ENCODE results near the gene TYW5. TPM values are rescaled to one million over a fixed set of nuclear protein-coding genes. Genes with fewer than 3 reads are reported as not detected.

Gene TYW5
- total and polyA plus RNA-seq, 2 experiments from 2014 or later = 5.0 to 14.6 TPM

DNA sequence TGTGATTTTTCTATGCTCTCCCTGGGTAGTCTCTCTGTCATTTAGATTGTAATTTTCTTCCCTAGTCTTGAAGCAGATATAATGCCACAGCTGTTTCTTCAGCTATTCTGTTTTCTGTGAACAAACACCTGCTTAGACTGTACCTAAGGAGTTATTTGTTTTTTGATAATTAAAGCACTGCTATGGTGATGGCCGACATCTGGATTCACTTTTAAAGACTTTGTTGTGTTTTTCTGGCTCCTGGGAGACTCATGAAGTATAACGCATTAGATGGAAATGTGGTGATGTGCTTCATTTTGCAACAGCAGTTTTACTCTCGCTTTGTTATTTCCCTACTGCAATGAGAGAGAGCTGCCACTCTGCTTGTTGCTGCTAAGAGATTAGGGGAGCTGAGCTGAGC lies 59.9 kb downstream of the TYW5 start:
- Histone ChIP-seq H2AFZ (no peak overlapping the region), H3K27ac (no peak overlapping the region), H3K27me3 (no peaks in the 10 kb centered on the region), H3K9me2 (replicated peaks; ENCODE audit: insufficient read depth) (no peaks in the 10 kb centered on the region), H3K4me3 (no peak overlapping the region), H3K4me1 (ENCODE audit: insufficient read depth) (no peaks in the 10 kb centered on the region), H4K20me1 (ENCODE audit: insufficient read depth, poor library complexity, severe bottlenecking) (no peaks in the 10 kb centered on the region), H3K36me3 (replicated peaks; ENCODE audit: insufficient read depth, low read depth) (no peaks in the 10 kb centered on the region), H3K9me3 (ENCODE audit: low read depth) (no peaks in the 10 kb centered on the region), H3K79me2 (no peaks in the 10 kb centered on the region), H3K4me2 (no peak overlapping the region)
- TF ChIP-seq EZH2phosphoT487 (IDR thresholded peaks at IDR 0.05; ENCODE audit: low read depth, severe bottlenecking, unreplicated experiment) (no peak), EZH2 (IDR thresholded peaks at IDR 0.05; ENCODE audit: borderline replicate concordance) (no peak), CTCF (IDR thresholded peaks at IDR 0.05; ENCODE audit: poor library complexity) (no peak)
- no peak for DNase-seq (ENCODE audit: low spot score)
- 63% methylated on average over 3 of the region's 3 CpGs for WGBS (ENCODE audit: low lambda C conversion rate, missing lambda C conversion rate)

DNA sequence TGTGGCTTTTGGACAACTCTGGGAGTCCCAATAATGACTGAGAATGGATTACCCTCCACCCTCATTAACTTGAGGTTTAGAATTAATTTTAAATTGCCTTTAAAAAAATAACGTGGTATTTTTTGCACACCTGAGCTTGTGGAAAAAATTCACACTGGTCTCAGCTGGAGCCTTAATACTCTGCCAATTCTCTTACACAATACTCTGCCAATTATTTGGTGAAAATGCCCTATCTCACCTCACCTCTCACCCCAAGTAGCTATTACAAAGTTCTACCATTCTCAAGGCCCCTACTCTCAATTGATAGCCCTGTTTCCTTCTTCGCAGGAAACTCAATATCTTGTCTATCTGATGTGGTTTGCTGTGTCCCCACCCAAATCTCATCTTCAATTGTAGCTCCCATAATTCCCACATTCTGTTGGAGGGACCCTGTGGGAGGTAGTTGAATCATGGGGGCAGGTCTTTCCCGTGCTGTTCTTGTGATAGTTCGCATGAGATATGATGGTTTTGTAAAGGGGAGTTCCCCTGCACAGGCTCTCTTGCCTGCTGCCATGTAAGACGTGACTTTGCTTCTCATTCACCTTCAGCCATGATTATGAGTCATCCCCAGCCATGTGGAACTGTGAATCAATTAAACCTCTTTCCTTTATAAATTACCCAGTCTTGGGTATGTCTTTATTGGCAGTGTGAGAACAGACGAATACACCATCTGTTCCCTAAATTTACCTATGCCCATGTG lies 71.6 kb downstream of the TYW5 start:
- H3K36me3 ChIP-seq (replicated peaks; ENCODE audit: insufficient read depth, low read depth) = no peaks in the 10 kb centered on the region
- no peak overlapping the region for H3K4me2 ChIP-seq
- TF ChIP-seq CTCF (IDR thresholded peaks at IDR 0.05; ENCODE audit: poor library complexity) (no peak), EZH2phosphoT487 (IDR thresholded peaks at IDR 0.05; ENCODE audit: low read depth, severe bottlenecking, unreplicated experiment) (no peak), EZH2 (IDR thresholded peaks at IDR 0.05; ENCODE audit: borderline replicate concordance) (no peak)
- no peak for DNase-seq (ENCODE audit: low spot score)
- no peaks in the 10 kb centered on the region for H3K9me2 ChIP-seq (replicated peaks; ENCODE audit: insufficient read depth)
- H2AFZ ChIP-seq = no peak overlapping the region
- no peaks in the 10 kb centered on the region for H3K9me3 ChIP-seq (ENCODE audit: low read depth)
- no peaks in the 10 kb centered on the region for H4K20me1 ChIP-seq (ENCODE audit: insufficient read depth, poor library complexity, severe bottlenecking)
- H3K27me3 ChIP-seq = no peaks in the 10 kb centered on the region
- H3K79me2 ChIP-seq = no peaks in the 10 kb centered on the region
- no peak overlapping the region for H3K4me3 ChIP-seq
- no peak overlapping the region for H3K27ac ChIP-seq
- H3K4me1 ChIP-seq (ENCODE audit: insufficient read depth) = no peaks in the 10 kb centered on the region
- 91% methylated on average over 6 of the region's 6 CpGs for WGBS (ENCODE audit: low lambda C conversion rate, missing lambda C conversion rate)

- Histone ChIP-seq H3K9me2 (replicated peaks; ENCODE audit: insufficient read depth) (no peaks in the 10 kb centered on the region), H3K4me2 (no peak overlapping the region)
Observed at GRCh38 chr2:199882667-199883066, 72.6 kb downstream of the TYW5 start.

More at GRCh38 chr2:199882667-199883066, 72.6 kb downstream of the TYW5 start:
- H3K36me3 ChIP-seq (replicated peaks; ENCODE audit: insufficient read depth, low read depth) = no peaks in the 10 kb centered on the region
- H4K20me1 ChIP-seq (ENCODE audit: insufficient read depth, poor library complexity, severe bottlenecking) = no peaks in the 10 kb centered on the region
- H3K27ac ChIP-seq = no peak overlapping the region
- no peaks in the 10 kb centered on the region for H3K79me2 ChIP-seq
- no peak for DNase-seq (ENCODE audit: low spot score)
- H2AFZ ChIP-seq = no peak overlapping the region
- no peaks in the 10 kb centered on the region for H3K4me1 ChIP-seq (ENCODE audit: insufficient read depth)
- no peak overlapping the region for H3K4me3 ChIP-seq
- TF ChIP-seq EZH2 (IDR thresholded peaks at IDR 0.05; ENCODE audit: borderline replicate concordance) = no peak
- TF ChIP-seq CTCF (IDR thresholded peaks at IDR 0.05; ENCODE audit: poor library complexity) = no peak
- no peak for TF ChIP-seq EZH2phosphoT487 (IDR thresholded peaks at IDR 0.05; ENCODE audit: low read depth, severe bottlenecking, unreplicated experiment)
- no peaks in the 10 kb centered on the region for H3K27me3 ChIP-seq
- no peaks in the 10 kb centered on the region for H3K9me3 ChIP-seq (ENCODE audit: low read depth)

Small RNAs within 50 kb of the gene (small RNA-seq; reads per million reads assigned to genes)
- not detected for gene RN7SL717P

Other genes with a start within 250 kb of the TYW5 start
- 1.4 and 2.2 TPM in 2 replicates for gene FTCDNL1, start 104.3 kb downstream of the TYW5 start, total RNA-seq
- 1.1 and 6.1 TPM in 2 replicates for gene FTCDNL1, start 104.3 kb downstream of the TYW5 start, polyA plus RNA-seq
- 10.5 and 12.1 TPM in 2 replicates for gene C2orf69, start 44.2 kb downstream of the TYW5 start, total RNA-seq
- 6.2 and 6.8 TPM in 2 replicates for gene C2orf69, start 44.2 kb downstream of the TYW5 start, polyA plus RNA-seq
- 33.0 and 35.7 TPM in 2 replicates for gene MAIP1, start 91 bp upstream of the TYW5 start, total RNA-seq
- gene MAIP1, start 91 bp upstream of the TYW5 start, polyA plus RNA-seq = 21.7 and 26.3 TPM in 2 replicates